IPS DF 4.7 (cell line): ENCODE results near the gene SEMA4C.

Experiments used
- DNase-seq: peaks from one replicate; pipeline ENCODE4 v3.0.0-alpha.2; 2013; ENCODE audit warnings: low spot score; ENCODE audit errors: extremely low read depth

SEMA4C gene, protein sequence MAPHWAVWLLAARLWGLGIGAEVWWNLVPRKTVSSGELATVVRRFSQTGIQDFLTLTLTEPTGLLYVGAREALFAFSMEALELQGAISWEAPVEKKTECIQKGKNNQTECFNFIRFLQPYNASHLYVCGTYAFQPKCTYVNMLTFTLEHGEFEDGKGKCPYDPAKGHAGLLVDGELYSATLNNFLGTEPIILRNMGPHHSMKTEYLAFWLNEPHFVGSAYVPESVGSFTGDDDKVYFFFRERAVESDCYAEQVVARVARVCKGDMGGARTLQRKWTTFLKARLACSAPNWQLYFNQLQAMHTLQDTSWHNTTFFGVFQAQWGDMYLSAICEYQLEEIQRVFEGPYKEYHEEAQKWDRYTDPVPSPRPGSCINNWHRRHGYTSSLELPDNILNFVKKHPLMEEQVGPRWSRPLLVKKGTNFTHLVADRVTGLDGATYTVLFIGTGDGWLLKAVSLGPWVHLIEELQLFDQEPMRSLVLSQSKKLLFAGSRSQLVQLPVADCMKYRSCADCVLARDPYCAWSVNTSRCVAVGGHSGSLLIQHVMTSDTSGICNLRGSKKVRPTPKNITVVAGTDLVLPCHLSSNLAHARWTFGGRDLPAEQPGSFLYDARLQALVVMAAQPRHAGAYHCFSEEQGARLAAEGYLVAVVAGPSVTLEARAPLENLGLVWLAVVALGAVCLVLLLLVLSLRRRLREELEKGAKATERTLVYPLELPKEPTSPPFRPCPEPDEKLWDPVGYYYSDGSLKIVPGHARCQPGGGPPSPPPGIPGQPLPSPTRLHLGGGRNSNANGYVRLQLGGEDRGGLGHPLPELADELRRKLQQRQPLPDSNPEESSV

DNA sequence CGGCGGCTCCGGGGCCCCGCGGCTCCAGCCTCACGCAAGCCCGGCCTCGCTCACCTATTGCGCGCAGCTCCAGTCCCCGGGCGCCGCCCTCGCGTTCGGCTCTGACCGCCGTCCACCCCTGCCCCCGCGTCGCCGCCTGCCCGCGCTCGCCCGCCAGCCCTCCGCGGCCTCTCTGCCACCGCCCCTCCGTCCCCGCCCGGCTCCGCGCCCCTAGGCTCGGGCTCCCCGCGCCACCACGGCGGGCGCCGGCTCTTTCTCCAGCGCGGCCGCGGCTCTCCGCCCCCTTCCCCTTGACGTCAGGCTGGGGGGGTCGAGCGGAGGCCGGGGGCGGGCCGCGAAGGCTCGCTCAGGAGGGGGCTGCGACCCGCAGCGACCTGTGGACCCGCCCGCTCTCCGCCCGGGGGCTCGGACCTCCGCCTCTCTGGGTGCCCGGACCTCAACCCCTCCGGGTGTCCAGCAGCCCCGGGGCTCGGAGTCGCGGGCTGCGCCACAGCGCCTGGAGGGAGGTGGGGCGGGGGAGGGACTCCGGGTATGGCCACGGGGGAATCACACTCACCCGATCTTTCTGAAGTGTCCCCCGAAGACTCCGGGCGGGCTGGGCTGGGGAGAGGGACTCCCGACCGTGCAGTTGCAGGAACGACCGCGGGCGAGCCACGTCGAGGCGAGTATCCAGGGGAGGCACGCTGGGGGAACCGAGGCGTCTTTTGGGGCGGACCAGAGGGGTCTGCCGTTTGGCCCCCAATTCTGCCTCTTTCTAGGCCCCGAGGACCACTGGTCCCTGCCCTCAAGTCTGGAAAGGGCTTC, at the start of gene SEMA4C:
Gene SEMA4C (minus strand): TSS at position 259 of the 804 bp plus-strand sequence. CDS start 2,194 bp downstream, outside the sequence.
- DNase-seq, result no peak

DNA sequence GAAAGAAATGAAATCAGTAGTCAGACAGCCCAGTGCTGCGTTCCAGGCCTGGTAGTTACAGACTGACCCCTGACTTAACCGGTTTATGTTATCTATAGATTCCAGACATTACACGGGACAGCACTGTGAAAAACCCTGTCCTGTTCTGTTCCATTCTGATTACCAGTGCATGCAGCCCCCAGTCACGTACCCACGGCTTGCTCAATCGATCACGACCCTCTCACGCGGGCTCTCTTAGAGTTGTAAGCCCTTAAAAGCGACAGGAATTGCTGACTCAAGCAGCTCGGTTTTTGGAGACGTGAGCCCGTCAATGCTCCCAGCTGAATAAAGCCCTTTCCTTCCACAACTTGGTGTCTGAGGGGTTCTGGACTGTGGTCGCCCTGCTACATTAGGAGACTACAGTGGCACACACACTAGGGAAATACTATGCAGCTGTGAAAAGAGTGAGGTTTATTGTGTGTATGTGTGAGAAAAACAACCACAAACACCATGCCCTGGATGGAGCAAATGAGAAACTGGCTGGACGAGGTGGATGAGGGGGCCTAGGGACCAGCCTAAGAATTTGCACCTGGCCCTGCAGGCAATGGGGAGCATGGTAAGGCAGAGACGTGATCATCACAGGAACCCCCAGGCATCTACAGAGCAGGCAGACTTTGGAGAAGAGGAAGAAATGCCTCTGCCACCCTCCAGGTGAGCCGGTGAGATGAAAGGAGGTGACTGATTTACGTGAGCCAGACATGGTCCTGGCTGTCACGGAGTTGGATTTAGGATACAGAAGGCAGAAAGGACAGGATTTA, 49.1 kb upstream of the SEMA4C start:
- DNase-seq, result no peak

DNA sequence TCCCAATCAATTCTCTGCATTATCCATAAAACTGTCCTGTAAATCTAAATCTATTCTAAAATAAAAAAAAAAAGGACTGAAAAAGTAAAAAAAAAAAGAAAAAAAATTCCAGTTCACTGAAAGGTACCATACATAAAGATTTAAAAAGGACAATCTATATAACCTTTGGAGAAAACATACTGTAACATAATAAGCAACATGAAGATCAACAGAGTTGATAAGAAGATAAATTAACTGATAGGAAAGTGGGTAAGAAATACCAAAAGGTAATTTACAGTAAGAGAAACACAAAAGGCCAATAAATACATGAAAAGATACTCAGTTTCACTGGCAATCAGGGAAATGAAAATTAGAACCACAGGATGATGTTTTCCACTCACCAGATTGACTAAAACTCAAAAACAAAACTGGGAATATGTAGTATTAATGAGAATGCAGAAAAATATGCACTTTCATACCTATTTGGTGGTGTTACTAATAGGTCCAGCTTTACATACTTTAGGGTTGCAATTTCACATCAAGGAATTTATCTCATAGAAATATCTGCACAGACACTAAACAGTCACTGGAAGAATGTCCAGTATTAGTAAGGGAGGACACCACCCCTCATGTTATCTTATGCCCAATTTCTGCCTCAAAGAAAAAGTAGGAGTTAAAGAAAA, 48.3 kb upstream of the SEMA4C start:
- no peak for DNase-seq

DNA sequence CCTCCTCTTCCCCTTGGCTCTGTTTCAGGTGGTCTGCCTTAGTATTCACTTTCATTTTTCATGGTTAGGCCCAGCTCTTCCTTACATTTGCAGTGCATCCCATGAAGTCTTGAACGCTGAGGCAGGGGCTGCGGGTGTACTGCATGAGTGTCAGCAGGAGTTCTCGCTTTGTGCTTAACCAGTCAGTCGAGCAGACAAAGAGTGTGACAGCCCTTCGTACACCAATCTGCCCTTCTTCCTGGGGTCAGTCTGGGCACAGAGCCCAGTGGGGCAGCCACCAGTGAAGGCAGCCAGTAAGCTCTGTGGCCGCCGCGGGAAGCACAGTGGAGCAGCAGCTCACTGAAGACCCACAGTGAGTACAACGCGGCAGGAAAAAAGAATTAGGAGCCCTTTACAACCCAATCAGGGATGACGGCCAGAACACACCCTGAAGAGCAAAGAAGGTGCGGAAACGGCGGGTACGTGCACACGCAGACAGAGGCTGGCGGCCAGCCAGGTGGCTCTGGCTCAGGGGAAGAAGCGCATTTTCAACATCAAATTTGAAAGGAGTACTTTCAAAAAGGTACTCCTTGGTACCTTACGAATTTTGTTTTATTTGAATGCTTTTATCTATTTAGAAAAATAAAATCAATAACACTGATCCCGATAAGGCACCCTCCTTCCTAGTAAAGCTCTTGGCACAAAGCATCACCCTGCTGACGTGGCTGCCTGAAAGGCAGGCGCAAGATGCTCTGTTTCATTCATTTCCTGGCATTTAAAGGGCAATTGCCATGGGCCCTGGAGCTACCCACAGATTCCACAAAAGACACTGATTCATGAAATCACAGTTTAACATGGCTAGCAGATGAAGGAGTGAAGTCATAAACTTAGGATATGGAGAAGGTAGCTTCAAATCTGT, 47.0 kb upstream of the SEMA4C start:
- DNase-seq, result no peak

DNA sequence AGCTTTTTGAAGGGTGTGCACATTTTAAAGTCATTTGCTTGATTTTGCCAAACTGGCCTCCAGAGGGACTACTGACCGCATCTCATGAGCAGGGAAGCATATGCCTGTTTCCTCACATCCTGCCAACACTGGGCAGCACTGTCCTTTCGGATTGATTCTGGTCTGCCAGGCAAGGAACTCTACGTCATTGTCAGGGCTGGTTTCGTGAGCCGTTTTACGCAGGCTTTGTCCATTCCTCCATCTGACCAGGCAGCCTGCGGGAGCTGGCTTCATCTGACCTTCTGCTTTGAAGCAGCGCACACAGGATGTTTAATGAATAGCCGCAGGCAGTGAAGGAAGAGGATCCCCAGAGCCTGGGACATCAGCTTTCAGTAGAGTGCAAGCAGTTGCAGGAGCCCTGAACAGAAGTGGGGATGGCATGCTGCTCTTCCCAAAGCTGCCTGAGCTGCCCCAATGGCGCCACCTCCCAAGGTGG, 46.3 kb upstream of the SEMA4C start:
- DNase-seq, result no peak

DNA sequence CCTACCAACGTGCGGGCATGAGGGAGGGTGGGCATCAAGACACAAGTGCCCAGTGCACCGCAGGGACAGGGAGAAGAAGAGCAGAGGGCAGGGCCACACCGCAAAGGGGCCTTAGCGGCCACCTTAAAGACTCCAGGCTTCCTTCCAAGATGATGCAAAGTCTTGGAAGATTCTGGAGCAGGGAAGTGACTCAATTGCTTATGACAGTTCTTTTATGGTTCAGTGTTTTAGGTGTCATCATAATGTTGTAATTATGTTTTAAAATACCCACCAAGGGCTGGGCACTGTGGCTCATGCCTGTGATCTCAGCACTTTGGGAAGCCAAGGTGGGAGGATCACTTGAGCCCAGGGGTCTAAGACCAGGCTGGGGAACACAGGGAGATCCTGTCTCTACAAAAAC, 44.5 kb upstream of the SEMA4C start:
- DNase-seq, result no peak

DNA sequence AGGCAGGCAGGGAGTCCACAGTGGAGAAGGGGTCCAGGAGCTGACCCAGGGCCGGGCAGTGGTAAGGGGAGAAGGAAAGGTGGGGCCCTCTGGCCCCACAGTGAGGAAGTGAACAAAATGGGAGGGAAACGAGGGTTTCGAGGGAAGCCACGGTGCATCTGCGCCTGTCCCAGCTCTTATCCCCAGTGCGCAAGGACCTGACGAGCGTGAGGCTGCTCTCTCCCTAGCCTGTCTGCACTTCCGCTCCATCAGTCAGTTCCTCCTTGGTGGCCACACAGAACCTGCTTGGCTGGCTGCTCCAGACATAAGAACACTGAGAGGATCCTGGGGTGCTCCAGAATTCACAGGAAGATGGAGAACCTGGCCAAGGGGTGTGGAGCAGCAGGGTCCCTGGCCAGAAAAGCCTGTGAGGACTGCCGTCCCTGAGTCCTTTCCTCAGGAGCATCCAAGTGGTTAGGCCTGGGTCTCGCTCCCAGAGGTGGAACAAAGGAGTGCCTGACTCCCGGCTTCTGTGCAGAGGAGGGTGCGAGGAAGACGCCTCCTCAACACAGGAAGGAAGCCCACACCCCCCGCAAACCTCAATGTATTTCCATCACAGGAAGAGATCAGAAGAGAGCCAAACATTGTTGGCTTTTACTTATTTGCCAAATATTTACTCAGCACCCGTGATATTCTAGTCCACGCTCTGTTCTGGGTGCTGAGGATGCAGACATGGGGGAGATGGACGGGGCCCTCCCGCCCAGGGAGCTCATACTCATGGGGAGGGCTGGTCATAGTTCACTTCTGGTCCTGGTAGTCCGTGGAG, 43.7 kb upstream of the SEMA4C start:
- no peak for DNase-seq

DNA sequence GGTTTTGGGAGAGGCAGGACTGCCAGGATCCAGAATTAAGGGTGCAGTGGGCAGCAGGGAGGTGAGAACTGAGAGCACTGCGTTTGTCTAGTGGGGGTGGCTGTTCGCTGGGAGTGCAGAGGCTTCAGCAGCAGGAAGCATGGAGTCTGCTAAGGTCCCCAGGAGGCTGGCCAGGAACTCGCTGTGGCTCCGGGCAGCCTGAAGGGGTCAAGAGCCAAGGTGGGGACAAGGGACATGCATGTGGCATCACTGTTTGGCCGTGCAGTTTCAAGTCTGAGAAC, 43.2 kb upstream of the SEMA4C start:
- DNase-seq, result no peak

DNA sequence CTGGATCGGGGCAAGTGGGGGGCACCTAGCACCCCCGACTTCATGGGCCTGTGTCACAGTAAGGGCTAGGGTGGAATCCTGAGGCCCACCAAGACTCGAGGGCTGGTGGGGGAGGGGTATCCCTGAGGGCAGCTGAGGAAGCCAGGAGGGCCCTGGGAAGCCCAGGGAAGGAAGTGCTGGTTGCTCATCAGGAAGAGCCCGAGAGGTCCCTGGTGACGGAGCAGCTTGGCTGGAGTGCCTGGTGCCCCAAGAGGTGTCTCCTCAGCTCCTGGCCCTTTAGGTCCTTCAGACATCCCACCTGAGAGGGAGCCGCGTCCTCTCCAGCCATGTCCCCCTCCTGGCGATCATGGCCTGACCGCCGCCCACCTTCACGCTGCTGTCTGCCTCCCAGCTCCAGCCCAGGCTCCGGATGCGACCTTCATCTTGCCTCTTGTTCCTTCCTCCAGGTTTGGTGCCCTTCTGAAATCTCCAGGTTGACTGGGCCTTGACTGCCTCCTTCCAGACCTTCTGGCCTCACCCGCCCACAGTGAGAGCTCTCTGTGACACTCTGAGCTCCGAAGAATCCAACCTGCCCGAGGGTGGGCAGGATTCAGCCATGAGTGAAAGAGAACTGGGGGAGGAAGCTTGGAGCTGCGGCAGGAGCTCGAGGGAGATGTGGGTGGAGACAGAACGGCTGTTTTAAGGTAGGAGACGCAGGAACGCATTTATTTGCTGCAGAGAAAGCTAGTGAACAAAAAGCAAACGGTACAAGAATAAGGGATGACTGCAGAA, 42.7 kb upstream of the SEMA4C start:
- no peak for DNase-seq

DNA sequence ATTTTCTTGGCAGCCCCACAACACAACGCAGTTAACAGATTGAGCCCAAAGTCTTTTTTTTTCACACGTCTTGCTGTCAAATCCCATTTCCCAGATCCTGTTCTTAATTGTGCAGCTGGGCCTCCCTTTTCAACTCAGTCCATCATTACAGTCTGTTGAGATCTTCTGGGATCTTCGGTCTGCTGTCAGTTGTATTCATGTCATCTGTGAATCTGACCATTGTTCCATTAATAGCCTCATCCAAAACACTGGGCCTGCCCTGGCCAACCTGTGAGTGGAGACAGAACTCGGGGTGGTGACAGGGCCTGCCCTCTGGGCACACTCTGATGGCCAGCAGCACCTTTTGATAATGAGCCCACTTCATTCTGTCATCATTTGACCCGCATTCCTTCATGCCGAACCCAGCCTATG, 39.7 kb upstream of the SEMA4C start:
- DNase-seq, result no peak

DNA sequence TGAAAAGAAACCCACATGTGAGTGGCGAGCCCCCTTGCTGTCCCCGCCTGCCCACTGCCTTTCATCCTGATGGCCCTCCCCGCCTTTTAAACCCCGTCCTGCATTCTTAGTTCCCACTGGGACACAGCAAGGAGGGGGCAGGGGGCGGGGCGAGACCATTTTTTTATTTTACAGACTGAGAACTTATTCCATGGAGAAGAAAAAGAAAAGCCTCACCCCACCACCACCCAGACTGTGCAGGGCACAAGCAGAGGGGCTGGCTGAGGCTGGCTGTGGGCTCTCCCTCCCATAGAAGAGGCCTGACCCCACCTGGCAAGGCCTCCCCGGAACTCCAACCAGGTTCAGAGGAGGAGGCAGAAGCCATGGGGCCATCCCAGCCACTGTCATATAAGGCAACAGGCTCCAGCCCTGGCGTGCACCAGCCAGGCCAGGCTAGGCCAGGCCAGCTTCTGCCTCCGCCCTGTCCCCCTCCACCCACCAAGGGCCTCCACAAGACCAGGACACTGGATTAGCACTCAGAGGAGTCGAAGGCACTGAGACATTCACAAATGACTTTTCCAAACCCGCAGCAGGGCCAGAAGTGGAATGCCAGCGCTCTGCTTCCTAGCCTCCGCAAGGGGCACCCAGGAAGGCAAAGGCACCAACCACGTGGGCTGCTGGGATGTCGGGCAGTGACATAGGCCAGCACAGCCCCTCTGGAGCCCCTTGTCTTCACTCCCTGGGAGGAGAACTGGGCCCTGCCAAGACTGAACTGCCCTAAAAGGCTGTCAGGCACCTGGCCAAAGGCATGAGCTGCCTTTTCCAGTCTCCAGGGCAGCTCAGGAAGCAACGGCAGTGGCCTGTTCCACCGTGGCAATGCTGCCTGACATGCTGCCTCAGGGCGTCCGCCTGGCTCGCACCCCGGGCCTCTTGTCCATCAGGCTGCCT, 37.5 kb upstream of the SEMA4C start:
- DNase-seq, result no peak

DNA sequence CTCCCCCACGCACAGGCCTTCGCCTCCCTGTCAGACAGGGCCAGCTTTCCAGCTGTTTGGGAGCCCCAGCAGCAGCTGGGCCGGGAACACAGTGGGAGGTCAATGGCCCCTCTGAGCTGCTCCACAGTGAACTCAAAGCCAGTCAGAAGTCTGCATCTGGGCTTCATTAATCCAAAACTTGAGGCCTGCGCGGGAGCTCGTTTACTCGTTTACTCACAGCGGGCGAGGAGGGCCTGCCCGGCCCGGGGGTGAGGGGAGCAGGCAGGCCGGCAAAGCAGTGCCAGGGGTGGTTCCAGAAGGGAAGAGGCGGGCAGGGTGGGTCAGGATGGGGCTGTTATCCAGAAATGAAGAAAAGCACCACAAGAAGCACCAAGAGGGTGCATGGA, 36.8 kb upstream of the SEMA4C start:
- DNase-seq, result no peak

DNA sequence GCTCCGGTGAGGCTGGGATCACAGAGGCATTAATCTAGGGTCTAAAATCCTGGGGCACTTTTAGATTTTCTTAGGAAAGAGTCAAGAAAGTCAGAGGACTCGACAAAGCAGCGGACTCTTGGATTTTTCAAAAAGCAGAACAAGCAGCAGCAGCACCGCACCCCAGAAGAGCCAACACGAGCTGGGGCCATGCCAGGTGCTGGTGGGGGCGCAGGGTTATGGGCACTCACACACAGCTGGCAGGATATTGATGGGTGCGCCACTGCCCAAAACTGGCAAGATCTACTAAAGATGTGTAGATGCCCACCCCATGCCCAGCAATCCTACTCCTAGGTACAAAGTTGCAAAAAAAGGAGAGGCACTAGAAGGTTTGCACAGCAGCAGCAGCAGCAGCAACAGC, 33.9 kb upstream of the SEMA4C start:
- DNase-seq, result no peak

DNA sequence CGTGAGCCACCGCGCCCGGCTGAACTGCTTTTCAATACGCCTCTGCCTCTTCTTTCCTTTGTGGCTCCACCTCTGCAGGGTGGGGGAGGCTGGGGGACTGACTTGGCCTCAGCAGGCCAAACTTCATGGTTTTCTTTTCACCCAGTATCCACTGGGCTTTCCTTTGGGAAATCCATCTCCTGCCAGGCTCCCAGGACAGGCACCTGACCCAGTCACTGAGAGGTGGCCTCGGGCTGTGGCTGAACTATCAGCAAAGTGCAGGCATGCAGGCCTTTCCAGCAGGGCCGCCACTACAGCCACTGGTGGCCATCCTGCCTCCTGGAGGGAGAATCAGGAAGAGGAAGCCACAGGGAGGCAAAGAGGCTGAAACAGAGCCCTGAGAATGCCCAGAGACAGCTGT, 33.4 kb upstream of the SEMA4C start:
- no peak for DNase-seq

DNA sequence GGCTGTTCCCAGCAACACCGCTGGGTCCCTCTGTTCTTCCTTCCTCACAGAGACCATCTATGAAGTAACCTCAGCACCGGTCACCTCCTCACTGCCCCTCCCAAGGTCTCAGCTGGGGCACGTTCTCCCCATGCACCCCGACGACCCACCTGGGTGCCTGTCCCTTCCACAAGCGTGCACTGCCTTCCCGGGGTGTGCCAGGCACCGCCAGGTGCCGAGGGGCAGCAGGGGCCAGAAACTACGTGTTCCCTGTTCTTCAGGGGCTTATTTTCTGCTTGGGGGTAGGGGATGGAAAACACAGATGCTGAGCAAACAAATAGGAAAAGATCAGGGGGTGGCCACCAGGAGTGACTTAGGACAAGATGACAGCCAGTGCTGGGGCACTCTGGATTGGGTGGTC, 30.4 kb upstream of the SEMA4C start:
- no peak for DNase-seq

DNA sequence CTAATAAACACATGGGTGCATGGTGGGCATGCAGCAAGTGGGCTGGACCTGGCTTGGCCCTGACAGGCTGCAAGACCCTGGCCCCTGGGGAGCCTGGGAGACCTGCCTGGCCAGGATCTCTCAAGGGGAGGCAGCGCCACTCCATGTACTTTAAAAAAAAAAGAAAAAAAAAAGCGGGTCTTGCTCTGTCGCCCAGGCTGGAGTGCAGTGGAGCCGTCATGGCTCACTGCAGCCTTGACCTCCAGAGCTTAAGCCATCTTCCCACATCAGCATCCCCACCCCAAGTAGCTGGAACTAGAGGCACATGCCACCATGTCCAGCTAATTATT, 29.5 kb upstream of the SEMA4C start:
- DNase-seq, result no peak
